HG02840 (cell line): ENCODE measurements around the gene VMP1.

Experiments used
- ATAC-seq: cut with Tn5 transposase; IDR thresholded peaks from one replicate; pipeline ENCODE4 v1.9.1; 2021; ENCODE audit warnings: mild to moderate bottlenecking, moderate library complexity, moderate number of reproducible peaks; ENCODE audit not compliant: unreplicated experiment, low FRiP score

Gene VMP1

DNA sequence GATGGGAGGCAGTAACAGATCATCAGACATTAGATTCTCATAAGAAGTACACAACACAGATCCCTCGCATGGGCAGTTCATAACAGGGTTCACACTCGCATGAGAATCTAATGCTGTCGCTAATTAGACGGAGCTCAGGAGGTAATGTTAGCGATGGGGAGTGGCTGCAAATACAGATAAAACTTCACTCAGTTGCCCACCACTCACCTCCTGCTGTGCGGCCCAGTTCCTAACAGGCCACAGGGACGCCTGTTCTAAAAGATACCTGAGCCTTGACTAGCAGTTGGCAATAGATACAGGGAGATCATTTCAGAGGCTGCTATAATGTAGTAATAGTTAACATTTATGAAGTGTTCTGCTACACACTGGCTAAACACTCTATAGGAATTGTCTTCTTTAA lies 5.2 kb upstream of the VMP1 start:
- no peak for ATAC-seq

DNA sequence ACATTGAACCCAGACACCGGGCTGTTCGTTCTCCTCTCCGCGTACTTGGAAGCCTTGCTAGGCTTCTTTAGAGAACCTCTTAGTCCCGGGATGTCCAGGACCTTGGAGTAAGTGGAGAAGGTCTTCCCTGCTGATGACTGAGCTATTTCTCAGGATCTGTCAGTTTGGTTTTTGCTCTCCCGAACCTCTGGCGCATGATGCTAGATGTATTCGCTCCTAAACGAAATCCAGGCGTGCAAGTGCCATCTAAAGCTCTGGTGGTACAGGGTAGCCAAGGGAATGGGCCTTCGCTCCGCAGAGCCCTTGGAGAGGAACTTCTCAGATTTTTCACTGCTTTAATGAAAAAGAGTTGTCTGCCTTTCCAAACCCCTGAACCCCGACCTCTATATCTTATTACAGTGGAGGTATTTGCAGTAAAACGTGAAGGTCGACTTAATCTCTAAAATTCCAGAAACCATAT lies 547 bp downstream of the VMP1 start:
- ATAC-seq: no peak

DNA sequence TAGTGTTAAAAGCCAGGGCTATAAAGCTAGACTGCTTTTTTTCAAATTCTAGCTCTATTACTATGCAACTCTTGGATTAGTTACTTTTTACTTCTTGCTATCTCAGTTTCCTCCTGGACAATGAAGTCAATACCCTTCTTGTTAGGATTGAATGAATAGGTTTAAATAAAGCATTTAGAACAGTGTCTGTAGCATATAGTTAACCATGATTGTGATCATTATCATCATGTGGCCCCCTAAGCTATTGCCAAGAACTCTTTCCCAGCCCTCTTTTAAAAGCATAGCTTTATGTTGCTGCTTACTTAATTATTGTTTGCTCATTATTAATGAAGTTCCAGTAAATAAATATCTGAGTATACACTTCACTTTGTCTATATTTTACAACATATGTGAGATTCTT lies 4.5 kb downstream of the VMP1 start:
- no peak for ATAC-seq

DNA sequence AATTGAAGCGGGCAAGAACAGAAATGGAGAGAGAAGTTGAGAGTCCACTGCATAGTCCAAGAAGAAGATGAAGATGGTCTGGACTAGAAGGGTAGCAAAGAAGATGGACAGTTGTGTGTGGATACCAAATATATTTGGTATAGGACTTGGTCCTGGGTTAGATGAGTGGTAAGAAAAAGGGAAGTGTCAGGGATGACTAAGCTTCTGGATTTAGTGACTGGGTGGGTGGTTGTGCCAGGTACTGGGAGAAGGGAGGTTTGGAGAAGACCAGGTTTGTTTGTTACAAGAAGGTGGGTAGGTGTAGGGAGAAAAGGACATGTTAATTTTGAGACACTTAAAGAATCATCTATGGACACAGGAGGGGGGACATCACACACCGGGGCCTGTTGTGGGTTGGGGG lies 5.4 kb downstream of the VMP1 start:
- no peak for ATAC-seq

DNA sequence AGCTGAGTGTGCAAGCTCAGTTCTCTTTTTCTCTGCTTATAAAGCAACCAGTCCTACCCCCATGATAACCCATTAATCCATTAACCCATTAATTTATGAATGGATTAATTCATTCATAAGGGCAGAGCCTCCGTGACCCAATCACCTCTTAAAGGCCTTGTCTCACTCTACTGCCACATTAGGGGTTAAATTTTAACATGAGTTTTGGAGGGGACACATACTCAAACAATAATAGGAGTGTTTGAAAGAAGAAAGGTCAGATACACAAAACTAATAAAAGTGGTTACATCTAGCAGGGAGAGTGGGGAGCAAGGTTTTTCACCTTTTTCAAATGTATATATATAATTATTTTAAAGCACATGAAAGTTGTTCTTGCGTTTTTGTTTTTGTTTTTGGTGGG lies 6.8 kb downstream of the VMP1 start:
- no peak for ATAC-seq

DNA sequence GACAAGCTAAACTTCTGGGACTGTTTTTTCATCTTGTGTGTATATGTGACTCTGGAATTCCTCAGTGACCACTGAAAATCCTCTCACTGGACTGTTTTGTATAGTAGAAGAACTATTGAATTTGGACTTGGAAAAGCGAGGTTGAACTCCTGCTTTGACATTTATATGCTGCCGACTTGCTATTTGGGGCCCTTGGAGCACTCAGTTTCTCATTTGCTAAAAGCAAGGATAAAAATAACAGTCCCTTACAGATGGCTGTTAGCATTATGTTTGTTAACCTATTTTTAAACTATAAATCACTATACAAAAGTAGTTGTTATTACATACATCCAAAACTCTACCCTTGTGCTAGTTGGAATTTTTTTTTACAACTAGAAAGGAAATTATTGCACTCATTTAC lies 9.0 kb downstream of the VMP1 start:
- ATAC-seq: no peak

DNA sequence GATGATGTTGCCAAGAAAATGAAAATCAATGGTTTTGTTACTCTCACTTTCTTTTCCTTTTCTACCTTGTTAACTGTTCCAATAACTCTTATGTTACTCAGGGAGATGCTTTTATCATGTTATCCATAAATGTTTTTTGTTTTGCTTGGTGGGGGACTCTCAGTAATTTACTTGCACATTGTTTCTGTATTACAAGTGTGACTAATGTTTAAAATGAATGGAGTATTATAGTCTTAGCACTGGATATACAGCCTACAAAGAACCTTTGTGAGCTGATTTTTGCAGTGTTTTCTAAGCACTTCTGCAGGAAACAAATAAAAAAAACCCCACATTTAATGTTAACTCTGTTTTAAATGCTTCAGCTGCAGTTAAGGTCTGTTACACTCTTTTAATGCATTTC lies 12.1 kb downstream of the VMP1 start:
- ATAC-seq: no peak

DNA sequence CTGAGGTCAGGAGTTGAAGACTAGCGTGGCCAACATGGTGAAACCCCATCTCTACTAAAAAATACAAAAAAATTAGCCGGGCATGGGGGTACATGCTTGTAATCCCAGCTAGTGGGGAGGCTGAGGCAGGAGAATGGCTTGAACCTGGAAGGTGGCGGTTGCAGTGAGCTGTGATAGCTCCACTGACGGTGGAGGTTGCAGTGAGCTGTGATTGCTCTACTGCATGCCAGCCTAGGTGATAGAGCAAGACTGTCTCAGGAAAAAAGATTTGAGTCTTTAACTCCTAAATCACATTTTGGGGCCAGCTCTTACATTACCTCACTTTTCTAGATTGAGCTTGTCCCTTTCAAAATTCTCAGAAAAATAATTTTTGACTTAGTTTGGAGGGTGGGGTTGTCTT lies 15.2 kb downstream of the VMP1 start:
- no peak for ATAC-seq

DNA sequence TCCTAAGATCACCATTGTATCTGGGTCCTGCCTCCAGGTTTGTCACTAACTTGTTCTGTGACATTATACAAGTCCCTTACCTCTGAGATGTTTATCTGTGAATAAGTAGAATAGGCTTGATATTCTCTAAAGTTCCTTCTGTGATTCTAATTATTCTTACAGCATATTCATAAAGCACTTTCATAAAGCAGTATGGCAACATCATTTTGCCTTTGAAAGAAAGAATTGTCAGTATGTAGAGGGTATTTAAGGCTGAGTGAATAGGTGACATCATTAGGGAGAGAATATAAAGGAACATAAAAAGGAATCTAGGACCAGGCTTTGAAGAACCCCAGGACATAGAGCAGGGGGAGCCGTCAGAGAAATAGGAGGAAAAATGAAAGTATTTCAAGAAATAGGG lies 15.6 kb downstream of the VMP1 start:
- ATAC-seq: no peak

DNA sequence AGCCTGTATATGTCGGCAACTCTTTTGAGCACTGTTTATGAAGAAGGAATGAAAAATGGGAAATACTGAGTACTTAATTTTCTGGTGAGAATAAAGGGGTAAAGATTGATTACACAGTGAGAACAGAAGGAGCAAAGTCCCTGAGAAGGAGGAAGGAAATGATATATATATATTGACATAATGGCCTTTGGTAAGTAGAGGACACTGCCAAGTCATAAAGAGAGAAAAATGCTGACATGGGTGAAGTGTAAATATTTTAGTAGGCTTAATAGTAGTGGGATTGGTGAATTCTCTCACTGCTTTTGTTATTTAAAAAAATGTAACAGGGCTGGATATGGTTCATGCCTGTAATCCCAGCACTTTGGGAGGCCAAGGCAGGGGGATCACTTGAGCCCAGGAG lies 16.2 kb downstream of the VMP1 start:
- ATAC-seq: no peak

DNA sequence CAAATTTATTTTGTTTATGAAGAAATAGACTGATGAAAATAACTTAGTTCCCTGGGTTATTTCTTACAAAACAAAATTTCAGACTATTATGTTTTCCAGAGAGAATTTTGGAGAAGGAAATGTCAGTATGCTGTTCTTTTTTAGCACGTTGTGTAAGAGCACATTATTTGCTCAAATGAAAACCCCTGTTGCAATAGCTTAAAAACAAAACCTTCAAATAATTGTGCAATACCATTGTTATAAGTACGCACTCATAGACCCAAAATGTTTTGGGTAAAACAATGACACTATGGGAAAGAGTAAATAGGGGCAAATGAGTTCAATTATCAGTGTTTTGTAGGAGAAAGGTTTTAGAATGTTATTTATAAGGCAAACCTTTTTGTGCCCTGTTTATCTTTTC lies 18.2 kb downstream of the VMP1 start:
- no peak for ATAC-seq

DNA sequence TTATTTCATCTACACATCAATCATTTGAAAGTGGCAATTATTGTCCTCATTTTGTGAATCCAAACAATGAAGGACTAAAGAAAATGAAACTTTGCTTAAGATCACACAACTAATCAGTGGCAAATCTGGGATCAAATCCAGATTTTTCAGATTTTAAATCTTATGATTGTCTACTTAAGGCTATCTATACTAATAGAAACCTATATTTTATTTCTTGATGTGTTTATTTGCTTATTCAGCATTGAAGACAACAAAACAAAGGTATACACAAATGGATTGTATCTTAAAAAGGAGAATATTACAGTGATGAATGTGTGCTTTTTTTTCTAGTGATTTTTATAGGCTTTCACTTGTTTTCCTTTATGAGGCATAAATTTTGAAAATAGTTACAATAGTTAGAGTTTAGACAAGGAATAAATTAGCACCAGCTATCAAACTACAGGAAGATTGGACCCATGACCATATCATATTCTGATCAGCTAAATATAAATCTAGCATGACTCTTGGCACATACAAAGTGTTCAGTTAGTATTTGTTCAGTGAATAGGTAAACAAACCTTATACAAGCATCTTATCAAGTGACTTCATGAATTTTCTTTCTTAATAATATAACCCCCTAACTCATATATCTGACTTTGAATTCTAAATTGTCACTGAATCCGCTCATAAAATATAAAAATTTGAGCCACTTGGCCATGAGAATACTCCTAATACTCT lies 20.5 kb downstream of the VMP1 start:
- ATAC-seq: no peak

DNA sequence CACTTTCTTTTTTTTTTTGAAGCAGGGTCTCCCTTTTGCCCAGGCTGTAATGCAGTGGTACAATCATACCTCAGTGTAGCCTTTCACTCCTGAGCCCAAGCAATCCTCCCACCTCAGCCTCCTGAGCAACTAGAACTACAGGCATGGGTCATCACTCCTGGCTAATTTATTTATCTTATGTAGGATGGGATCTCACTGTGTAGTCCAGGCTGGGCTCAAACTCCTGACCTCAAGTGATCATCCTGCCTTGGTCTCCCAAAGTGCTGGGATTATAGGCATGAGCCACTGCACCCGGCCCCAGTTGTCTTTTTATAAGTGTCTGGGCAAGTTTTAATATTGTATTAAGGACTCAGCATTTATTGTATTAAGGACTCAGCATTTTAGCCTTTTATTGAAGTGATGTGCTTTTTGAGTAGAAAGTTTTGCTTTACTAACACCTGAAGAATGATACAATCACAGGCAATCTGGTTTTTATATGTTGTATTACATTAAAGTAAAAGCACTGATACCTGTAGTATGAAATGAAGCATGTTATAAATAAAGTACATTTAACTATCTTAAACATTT lies 22.9 kb downstream of the VMP1 start:
- ATAC-seq: no peak

DNA sequence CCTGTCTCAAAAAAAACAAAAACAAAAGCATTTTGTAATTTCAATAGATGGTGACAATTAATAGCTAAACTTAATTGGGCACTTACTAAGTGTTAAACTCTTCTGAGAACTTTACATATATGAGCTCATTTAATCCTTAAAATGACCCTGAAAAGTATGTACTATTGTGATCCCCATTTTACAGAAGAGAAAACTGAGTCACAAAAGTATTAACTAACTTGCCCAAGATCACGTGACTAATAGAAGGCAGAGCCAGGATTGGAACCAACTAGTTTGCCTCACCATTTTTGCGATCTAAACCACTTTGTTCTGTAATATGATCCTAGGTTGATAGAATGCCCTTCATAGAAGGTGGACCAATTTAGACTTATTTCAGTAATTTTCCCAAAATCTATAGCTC lies 26.2 kb downstream of the VMP1 start:
- ATAC-seq: no peak

DNA sequence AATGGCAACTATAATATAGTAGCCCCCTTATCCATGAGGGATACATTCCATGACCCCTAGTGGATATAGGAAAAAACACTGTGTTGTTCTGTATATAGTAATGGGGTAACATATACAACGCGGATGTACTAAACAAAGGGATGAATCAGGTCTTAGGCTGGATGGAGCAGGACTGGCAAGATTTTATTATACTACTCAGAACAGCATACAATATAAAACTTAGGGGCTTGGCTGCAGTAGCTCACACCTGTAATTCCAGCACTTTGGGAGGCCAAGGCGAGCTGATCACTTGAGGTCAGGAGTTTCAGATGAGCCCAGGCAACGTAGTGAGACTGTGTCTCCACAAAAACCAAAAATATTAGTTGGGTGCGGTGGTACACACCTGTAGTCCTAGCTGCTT lies 26.8 kb downstream of the VMP1 start:
- no peak for ATAC-seq

DNA sequence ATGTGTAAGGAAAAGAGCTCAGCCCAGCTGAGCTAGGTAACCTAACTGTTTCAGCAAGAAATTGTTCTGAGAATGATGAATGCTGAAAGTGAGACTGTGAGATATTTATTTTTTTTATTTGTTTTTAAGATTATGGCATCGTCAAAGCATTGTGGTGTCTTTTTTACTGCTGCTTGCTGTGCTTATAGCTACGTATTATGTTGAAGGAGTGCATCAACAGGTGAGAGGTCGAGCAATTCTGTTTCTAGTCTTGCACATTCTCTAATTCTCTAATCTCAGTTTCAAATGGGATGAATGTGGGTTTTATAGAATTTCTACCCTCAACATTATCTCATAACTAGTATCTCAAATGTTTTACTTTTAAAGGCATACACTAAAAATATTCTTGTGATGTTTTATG lies 29.9 kb downstream of the VMP1 start:
- no peak for ATAC-seq

DNA sequence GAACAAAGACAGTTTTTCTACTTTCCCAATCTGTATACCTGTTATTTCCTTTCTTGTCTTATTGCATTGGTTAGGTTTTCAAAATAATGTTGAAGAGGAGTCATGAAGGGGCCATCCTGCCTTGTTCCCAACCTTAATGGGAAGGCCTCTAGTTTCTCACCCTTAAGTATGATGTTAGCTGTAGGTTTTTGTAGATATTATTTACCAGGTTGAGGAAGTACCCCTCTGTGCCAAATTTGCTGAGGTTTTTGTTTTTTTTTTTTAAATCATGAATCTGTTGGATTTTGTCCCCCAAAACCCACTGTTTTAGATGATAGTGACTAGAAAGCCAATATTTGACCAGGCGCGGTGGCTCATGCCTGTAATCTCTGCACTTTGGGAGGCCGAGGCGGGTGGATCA lies 36.4 kb downstream of the VMP1 start:
- no peak for ATAC-seq

DNA sequence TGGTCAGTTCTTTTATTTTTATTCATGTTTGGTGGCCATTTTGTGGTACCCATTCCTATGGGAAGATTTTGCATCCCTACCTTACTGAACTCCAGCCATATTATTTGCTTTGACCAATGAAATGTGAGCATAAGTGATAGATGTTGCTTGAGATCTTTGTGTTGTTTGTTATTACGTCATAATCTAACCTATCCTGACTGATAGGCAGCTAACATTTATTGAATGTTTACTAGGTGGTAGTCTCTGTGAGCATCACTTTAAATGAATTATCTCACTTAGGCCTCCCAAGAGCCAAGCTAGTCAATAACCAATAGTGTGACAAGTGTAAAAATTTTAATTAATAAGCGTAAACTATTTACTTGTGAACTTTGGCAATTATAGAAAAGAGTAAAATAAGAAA lies 37.6 kb downstream of the VMP1 start:
- ATAC-seq: no peak

DNA sequence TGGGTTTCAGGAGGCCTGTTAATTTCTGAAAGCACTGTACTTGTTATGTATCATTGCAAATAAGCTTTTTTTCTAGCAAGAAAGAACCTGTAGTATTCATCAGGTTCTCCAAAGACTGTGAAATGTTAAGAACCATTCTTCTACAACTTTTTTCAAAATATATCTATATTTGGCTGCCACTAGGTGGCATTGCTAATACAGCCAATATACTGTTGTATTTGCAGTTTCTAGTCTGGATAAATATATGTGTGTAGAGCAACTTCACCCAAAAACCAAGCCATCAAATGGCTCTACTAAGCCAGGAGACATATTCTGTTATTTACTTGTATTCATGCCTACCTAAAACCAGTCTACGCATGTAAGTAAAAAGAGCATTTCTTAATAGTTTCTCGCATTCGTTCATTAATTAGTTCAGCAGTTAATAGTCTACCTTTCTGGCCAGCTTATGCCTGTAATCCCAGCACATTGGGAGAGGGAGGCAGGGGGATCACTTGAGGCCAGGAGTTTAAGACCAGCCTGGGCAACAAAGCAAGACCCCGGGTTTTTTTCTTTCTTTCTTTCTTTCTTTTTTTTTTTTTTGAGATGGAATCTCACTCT lies 39.5 kb downstream of the VMP1 start:
- no peak for ATAC-seq

DNA sequence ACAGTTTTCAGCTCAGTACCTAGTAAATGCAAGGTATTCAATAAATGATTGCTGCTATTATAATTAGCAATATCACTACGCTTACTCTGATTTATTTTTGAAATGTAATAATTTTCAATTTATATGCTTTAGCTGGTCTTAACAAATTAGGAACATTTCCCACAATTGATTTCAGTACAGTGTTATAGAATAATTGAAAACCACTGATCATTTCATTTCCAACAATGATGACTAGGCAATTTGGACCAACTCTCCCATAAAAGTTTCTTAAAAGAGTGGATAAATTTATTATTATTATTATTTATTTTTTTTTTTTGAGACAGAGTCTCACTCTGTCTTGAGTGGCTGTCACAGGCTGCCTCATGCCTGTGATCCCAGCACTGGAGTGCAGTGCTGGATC lies 41.1 kb downstream of the VMP1 start:
- no peak for ATAC-seq

DNA sequence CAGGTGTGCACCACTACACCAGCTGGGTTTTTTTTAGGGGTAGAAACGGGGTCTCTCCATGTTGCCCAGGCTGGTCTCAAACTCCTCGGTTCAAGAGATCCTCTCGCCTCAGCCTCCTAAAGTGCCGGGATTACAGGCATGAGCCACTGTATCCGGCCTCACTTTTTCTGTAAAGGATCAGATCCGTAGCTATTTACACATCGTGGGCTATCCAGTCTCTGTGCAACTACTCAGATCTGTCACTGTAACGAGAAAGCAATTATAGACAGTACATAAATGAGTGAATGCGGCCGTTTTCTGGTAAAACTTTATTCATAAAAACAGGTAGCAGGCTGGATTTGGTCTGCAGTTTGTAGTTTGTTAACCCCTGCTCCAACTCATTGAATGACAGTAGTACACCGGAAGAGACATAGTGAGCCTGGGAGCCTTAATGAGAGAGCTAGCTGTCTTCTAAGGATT lies 44.5 kb downstream of the VMP1 start:
- ATAC-seq: no peak

DNA sequence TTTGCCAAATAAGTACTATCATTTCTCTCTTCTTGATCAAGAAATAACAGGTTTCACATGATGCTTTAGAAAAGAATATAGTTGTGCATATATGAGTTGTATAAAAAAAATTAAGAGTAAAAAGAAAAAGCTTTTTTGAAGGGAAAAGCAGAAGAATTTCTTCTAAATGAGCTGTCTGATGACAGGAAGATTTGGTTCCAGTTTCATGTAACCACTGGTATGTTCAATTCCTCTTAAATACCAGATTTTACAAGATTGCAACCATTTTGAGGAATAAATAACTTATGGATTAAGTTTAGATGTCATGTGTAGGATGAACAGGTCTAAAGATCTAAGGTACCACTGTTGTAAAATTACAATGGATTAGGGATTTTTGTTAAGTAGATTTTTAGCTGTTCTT lies 45.0 kb downstream of the VMP1 start:
- no peak for ATAC-seq
